ENCODE results near the gene DUOX2. TPM values are rescaled to one million over a fixed set of nuclear protein-coding genes. Genes with fewer than 3 reads are reported as not detected.

DUOX2 gene
- polyA plus RNA-seq, 1 experiment: not detected

GRCh38 chr15:45111390-45112142 lies 2.4 kb downstream of the DUOX2 start:
- peaks cover 58% of the 10 kb centered on the region for H3K27me3 ChIP-seq (ENCODE audit: control insufficient read depth, insufficient read depth, low read length)
- no peak for TF ChIP-seq CTCF (IDR thresholded peaks at IDR 0.05; ENCODE audit: insufficient read depth, low read depth, low read length)
- ChIA-PET POLR2A (no interaction called here), CTCF (no interaction called here)
- H3K4me3 ChIP-seq (ENCODE audit: low read depth, low read length): no peak overlapping the region
- DNase-seq (ENCODE audit: low read depth): no peak
- no peaks in the 10 kb centered on the region for H3K36me3 ChIP-seq (ENCODE audit: control insufficient read depth, insufficient read depth, low read length)

- CTCF ChIA-PET: interaction anchor here (1.1 kb wide), 1 partner anchor 8 kb away, joined by 6 read pairs; no protein-coding TSS in a partner anchor
- Histone ChIP-seq H3K27me3 (ENCODE audit: control insufficient read depth, insufficient read depth, low read length) (peaks cover 45% of the 10 kb centered on the region), H3K4me3 (ENCODE audit: low read depth, low read length) (no peak overlapping the region), H3K36me3 (ENCODE audit: control insufficient read depth, insufficient read depth, low read length) (no peaks in the 10 kb centered on the region)
- 0 out of 2 replicates have a peak, but pooled peaks have one; percentile 3 for TF ChIP-seq CTCF (IDR thresholded peaks at IDR 0.05; ENCODE audit: insufficient read depth, low read depth, low read length)
- POLR2A ChIA-PET: no interaction called here
- no peak for DNase-seq (ENCODE audit: low read depth)
Observed at GRCh38 chr15:45110256-45110820, 3.6 kb downstream of the DUOX2 start.

- no peaks in the 10 kb centered on the region for H3K36me3 ChIP-seq (ENCODE audit: control insufficient read depth, insufficient read depth, low read length)
- ChIA-PET CTCF (interaction anchor here (1.2 kb wide), 1 partner anchor 10 kb away, joined by 4 read pairs; no protein-coding TSS in a partner anchor), POLR2A (no interaction called here)
- no peak overlapping the region for H3K4me3 ChIP-seq (ENCODE audit: low read depth, low read length)
- H3K27me3 ChIP-seq (ENCODE audit: control insufficient read depth, insufficient read depth, low read length): peaks cover 27% of the 10 kb centered on the region
- DNase-seq (ENCODE audit: low read depth): no peak
- no peak for TF ChIP-seq CTCF (IDR thresholded peaks at IDR 0.05; ENCODE audit: insufficient read depth, low read depth, low read length)
Observed at GRCh38 chr15:45107941-45108630, 5.9 kb downstream of the DUOX2 start.

- Histone ChIP-seq H3K27me3 (ENCODE audit: control insufficient read depth, insufficient read depth, low read length) (peaks cover 14% of the 10 kb centered on the region), H3K4me3 (ENCODE audit: low read depth, low read length) (no peak overlapping the region), H3K36me3 (ENCODE audit: control insufficient read depth, insufficient read depth, low read length) (no peaks in the 10 kb centered on the region)
- TF ChIP-seq CTCF (IDR thresholded peaks at IDR 0.05; ENCODE audit: insufficient read depth, low read depth, low read length): no peak
- CTCF ChIA-PET: interaction anchor here (3.0 kb wide), 1 partner anchor 12 kb away, joined by 15 read pairs; no protein-coding TSS in a partner anchor
- POLR2A ChIA-PET: no interaction called here
- DNase-seq (ENCODE audit: low read depth): no peak
Observed at GRCh38 chr15:45106002-45106790, 7.8 kb downstream of the DUOX2 start.

Measured in BJ (cell line).